HCT116 (cell line): ENCODE measurements around the gene TOX4.

Experiments used
- EZH2 ChIP-seq: fragments of 200-600 bp; sonication (generic); IDR thresholded peaks from 2 replicates; pipeline ENCODE4 v1.6.1; 2017; ENCODE audit warnings: antibody characterized with exemption, mixed run types
- JUND ChIP-seq: IDR thresholded peaks from 2 replicates; pipeline ENCODE4 v1.6.1; 2012
- MAX ChIP-seq: IDR thresholded peaks from 2 replicates; pipeline ENCODE4 v1.6.1; 2012
- POLR2AphosphoS5 ChIP-seq: IDR thresholded peaks from 2 replicates; pipeline ENCODE4 v1.6.1; 2011; ENCODE audit warnings: mild to moderate bottlenecking, low read depth, low read length, moderate library complexity
- SIN3A ChIP-seq: IDR thresholded peaks from 2 replicates; pipeline ENCODE4 v1.6.1; 2012; ENCODE audit warnings: low read depth
- SP1 ChIP-seq: IDR thresholded peaks from 2 replicates; pipeline ENCODE4 v1.6.1; 2012; ENCODE audit warnings: low read depth
- TF ChIP-seq, protein P1 (sequence below), 3 experiments: fragments of 200-600 bp in 1 of 3; sonication (generic) in 1 of 3; IDR thresholded peaks in 2 of 3; conservative IDR thresholded peaks in 1 of 3; 2 replicates each; pipeline ENCODE4 v1.5.1; 2012 to 2017; ENCODE audit warnings: low read depth in 2 of 3, low read length in 2 of 3, antibody characterized with exemption in 1 of 3, borderline replicate concordance in 1 of 3, control low read depth in 1 of 3, mild to moderate bottlenecking in 1 of 3, mixed read lengths in 1 of 3, mixed run types in 1 of 3, moderate library complexity in 1 of 3; ENCODE audit not compliant: insufficient read depth in 1 of 3
- TF ChIP-seq, protein P2 (sequence below): IDR thresholded peaks from 2 replicates; pipeline ENCODE4 v1.6.1; 2012; ENCODE audit warnings: low read depth

GRCh38 chr14:21449899-21450216, 27.1 kb upstream of the TOX4 start:
- TF ChIP-seq, protein P1, sequence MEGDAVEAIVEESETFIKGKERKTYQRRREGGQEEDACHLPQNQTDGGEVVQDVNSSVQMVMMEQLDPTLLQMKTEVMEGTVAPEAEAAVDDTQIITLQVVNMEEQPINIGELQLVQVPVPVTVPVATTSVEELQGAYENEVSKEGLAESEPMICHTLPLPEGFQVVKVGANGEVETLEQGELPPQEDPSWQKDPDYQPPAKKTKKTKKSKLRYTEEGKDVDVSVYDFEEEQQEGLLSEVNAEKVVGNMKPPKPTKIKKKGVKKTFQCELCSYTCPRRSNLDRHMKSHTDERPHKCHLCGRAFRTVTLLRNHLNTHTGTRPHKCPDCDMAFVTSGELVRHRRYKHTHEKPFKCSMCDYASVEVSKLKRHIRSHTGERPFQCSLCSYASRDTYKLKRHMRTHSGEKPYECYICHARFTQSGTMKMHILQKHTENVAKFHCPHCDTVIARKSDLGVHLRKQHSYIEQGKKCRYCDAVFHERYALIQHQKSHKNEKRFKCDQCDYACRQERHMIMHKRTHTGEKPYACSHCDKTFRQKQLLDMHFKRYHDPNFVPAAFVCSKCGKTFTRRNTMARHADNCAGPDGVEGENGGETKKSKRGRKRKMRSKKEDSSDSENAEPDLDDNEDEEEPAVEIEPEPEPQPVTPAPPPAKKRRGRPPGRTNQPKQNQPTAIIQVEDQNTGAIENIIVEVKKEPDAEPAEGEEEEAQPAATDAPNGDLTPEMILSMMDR (IDR thresholded peaks at IDR 0.05 in 2 of 3, conservative IDR thresholded peaks at IDR 0.05 in 1 of 3; ENCODE audit: borderline replicate concordance in 1 of 3, insufficient read depth in 1 of 3, low read depth in 2 of 3, low read length in 2 of 3), result no peak
- TF ChIP-seq POLR2AphosphoS5, result no peak
- TF ChIP-seq EZH2, result no peak
- TF ChIP-seq MAX, result no peak
- TF ChIP-seq, protein P2, sequence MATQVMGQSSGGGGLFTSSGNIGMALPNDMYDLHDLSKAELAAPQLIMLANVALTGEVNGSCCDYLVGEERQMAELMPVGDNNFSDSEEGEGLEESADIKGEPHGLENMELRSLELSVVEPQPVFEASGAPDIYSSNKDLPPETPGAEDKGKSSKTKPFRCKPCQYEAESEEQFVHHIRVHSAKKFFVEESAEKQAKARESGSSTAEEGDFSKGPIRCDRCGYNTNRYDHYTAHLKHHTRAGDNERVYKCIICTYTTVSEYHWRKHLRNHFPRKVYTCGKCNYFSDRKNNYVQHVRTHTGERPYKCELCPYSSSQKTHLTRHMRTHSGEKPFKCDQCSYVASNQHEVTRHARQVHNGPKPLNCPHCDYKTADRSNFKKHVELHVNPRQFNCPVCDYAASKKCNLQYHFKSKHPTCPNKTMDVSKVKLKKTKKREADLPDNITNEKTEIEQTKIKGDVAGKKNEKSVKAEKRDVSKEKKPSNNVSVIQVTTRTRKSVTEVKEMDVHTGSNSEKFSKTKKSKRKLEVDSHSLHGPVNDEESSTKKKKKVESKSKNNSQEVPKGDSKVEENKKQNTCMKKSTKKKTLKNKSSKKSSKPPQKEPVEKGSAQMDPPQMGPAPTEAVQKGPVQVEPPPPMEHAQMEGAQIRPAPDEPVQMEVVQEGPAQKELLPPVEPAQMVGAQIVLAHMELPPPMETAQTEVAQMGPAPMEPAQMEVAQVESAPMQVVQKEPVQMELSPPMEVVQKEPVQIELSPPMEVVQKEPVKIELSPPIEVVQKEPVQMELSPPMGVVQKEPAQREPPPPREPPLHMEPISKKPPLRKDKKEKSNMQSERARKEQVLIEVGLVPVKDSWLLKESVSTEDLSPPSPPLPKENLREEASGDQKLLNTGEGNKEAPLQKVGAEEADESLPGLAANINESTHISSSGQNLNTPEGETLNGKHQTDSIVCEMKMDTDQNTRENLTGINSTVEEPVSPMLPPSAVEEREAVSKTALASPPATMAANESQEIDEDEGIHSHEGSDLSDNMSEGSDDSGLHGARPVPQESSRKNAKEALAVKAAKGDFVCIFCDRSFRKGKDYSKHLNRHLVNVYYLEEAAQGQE, result no peak
- TF ChIP-seq JUND, result no peak
- no peak for TF ChIP-seq SIN3A
- no peak for TF ChIP-seq SP1
